Measurements from ENCODE around the gene EPB41L4A.
A peak's percentile ranks its signal among the peaks of the same experiment; 100 is the strongest.
"Not testable (repeated sequence)": the region's sequence is repeated elsewhere in the genome, so short reads cannot be mapped to it uniquely, and the experiment has no call there.

EPB41L4A gene

GRCh38 chr5:112401924-112402323, 17.2 kb downstream of the EPB41L4A start:
- DNase-seq, result no peak

- DNase-seq, result no peak
These were observed 21.4 kb downstream of the EPB41L4A start for GRCh38 chr5:112397690-112398089.

- no peak for DNase-seq
These were observed 22.6 kb downstream of the EPB41L4A start for GRCh38 chr5:112396430-112396829.

- not testable (repeated sequence) for DNase-seq
These were observed 23.8 kb downstream of the EPB41L4A start for GRCh38 chr5:112395299-112395698.

- DNase-seq, result no peak
These were observed 28.8 kb downstream of the EPB41L4A start for GRCh38 chr5:112390327-112390726.

- no peak for DNase-seq
These were observed 30.3 kb downstream of the EPB41L4A start for GRCh38 chr5:112388739-112389138.

- DNase-seq, result no peak
These were observed 31.0 kb downstream of the EPB41L4A start for GRCh38 chr5:112388074-112388473.

- DNase-seq, result no peak
These were observed 32.3 kb downstream of the EPB41L4A start for GRCh38 chr5:112386766-112387165.

GRCh38 chr5:112385969-112386368, 33.1 kb downstream of the EPB41L4A start:
- DNase-seq, result no peak

GRCh38 chr5:112385566-112385965, 33.5 kb downstream of the EPB41L4A start:
- no peak for DNase-seq

- no peak for DNase-seq
These were observed 34.6 kb downstream of the EPB41L4A start for GRCh38 chr5:112384523-112384922.

- DNase-seq, result no peak
These were observed 36.2 kb downstream of the EPB41L4A start for GRCh38 chr5:112382886-112383285.

GRCh38 chr5:112381521-112381920, 37.6 kb downstream of the EPB41L4A start:
- DNase-seq, result no peak

- DNase-seq, result no peak
These were observed 39.3 kb downstream of the EPB41L4A start for GRCh38 chr5:112379542-112380325.

- DNase-seq, result no peak
These were observed 44.3 kb downstream of the EPB41L4A start for GRCh38 chr5:112374818-112375217.

- DNase-seq, result no peak
These were observed 44.7 kb downstream of the EPB41L4A start for GRCh38 chr5:112374356-112374755.

- DNase-seq, result no peak
These were observed 45.2 kb downstream of the EPB41L4A start for GRCh38 chr5:112373885-112374284.

GRCh38 chr5:112372543-112372942, 46.5 kb downstream of the EPB41L4A start:
- DNase-seq, result peak; percentile 3

GRCh38 chr5:112371067-112371466, 48.0 kb downstream of the EPB41L4A start:
- DNase-seq, result peak; percentile 32

GRCh38 chr5:112367400-112367799, 51.7 kb downstream of the EPB41L4A start:
- DNase-seq, result no peak

- peak; percentile 49 for DNase-seq
These were observed 52.1 kb downstream of the EPB41L4A start for GRCh38 chr5:112366987-112367386.

GRCh38 chr5:112360740-112361139, 58.3 kb downstream of the EPB41L4A start:
- DNase-seq, result not testable (repeated sequence)

- DNase-seq, result no peak
These were observed 62.7 kb downstream of the EPB41L4A start for GRCh38 chr5:112356178-112356956.

- DNase-seq, result no peak
These were observed 63.9 kb downstream of the EPB41L4A start for GRCh38 chr5:112355058-112355685.

All from hematopoietic multipotent progenitor cell treated with erythropoietin and hydrocortisone succinate and interleukin-3 and kit ligand, for 4 days (in vitro differentiated cells).